OCI-LY1 (cell line): Measurements from ENCODE around the gene GTF2H4.

Source experiments
- H2AFZ ChIP-seq: fragments of 200-600 bp; sonication (generic), shearing (Covaris generic); 2 replicates; pipeline ENCODE4 v1.6.0; 2014; ENCODE audit warnings: antibody characterized with exemption, mild to moderate bottlenecking, low read length
- H3F3A ChIP-seq: fragments of 200-600 bp; sonication (generic), shearing (Covaris generic); 2 replicates; pipeline ENCODE4 v1.6.0; 2014; ENCODE audit warnings: mild to moderate bottlenecking, antibody characterized with exemption, low read length, moderate library complexity; ENCODE audit not compliant: insufficient read depth
- H3K27ac ChIP-seq: fragments of 200-600 bp; sonication (generic); 2 replicates; pipeline ENCODE4 v1.5.1; 2014; ENCODE audit warnings: low read length, mixed run types, mild to moderate bottlenecking, low read depth; ENCODE audit not compliant: poor library complexity, severe bottlenecking
- H3K27me3 ChIP-seq: fragments of 200-600 bp; sonication (generic); 2 replicates; pipeline ENCODE4 v1.6.0; 2014; ENCODE audit warnings: antibody characterized with exemption, mild to moderate bottlenecking, low read length, moderate library complexity; ENCODE audit not compliant: insufficient read depth
- H3K36me3 ChIP-seq: fragments of 200-600 bp; sonication (generic); 2 replicates; pipeline ENCODE4 v1.6.1; 2014; ENCODE audit warnings: mild to moderate bottlenecking, antibody characterized with exemption, low read length, moderate library complexity, mixed read lengths; ENCODE audit not compliant: insufficient read depth
- H3K4me1 ChIP-seq: fragments of 200-600 bp; sonication (generic); 2 replicates; pipeline ENCODE4 v1.5.1; 2014; ENCODE audit warnings: mild to moderate bottlenecking, low read length, moderate library complexity; ENCODE audit not compliant: insufficient read depth, severe bottlenecking
- H3K4me2 ChIP-seq: fragments of 200-600 bp; sonication (generic), shearing (Covaris generic); 2 replicates; pipeline ENCODE4 v1.6.1; 2014; ENCODE audit warnings: low read length
- H3K4me3 ChIP-seq: fragments of 200-600 bp; sonication (generic); 2 replicates; pipeline ENCODE4 v1.5.1; 2014; ENCODE audit warnings: low read length, low read depth, mild to moderate bottlenecking, mixed read lengths; ENCODE audit not compliant: poor library complexity, severe bottlenecking
- H3K79me2 ChIP-seq: fragments of 200-600 bp; shearing (Covaris generic); 2 replicates; pipeline ENCODE4 v1.6.1; 2016; ENCODE audit warnings: mixed run types, low read length, mixed read lengths; ENCODE audit not compliant: insufficient read depth
- H3K9ac ChIP-seq: fragments of 200-600 bp; sonication (generic), shearing (Covaris generic); 2 replicates; pipeline ENCODE4 v1.6.1; 2014; ENCODE audit warnings: mild to moderate bottlenecking, low read length, mixed read lengths
- H3K9me2 ChIP-seq: fragments of 200-600 bp; sonication (generic), shearing (Covaris generic); 2 replicates; pipeline ENCODE4 v1.6.1; 2014; ENCODE audit warnings: low read depth, mild to moderate bottlenecking, low read length, mixed read lengths
- H3K9me3 ChIP-seq: fragments of 200-600 bp; shearing (Covaris generic); 2 replicates; pipeline ENCODE4 v1.6.1; 2014; ENCODE audit warnings: low read length, mixed read lengths
- H4K20me1 ChIP-seq: fragments of 200-600 bp; sonication (generic), shearing (Covaris generic); 2 replicates; pipeline ENCODE4 v1.6.0; 2016; ENCODE audit warnings: mild to moderate bottlenecking, low read length; ENCODE audit not compliant: insufficient read depth
- CTCF ChIP-seq: fragments of 200-600 bp; sonication (generic), shearing (Covaris generic); IDR thresholded peaks from 2 replicates; pipeline ENCODE4 v1.5.1; 2017; ENCODE audit warnings: mild to moderate bottlenecking, antibody characterized with exemption, low read length, moderate library complexity, mixed read lengths
- EZH2 ChIP-seq: fragments of 200-600 bp; sonication (generic), shearing (Covaris generic); IDR thresholded peaks from 2 replicates; pipeline ENCODE4 v1.8.0; 2017; ENCODE audit warnings: borderline replicate concordance, mixed run types, mild to moderate bottlenecking, antibody characterized with exemption, low read length, moderate library complexity, mixed read lengths

The GTF2H4 gene

GRCh38 chr6:30912746-30913520 lies 4.9 kb downstream of the GTF2H4 start:
- Histone ChIP-seq H3K36me3 (peaks cover 27% of the 10 kb centered on the region), H3K4me2 (peak overlapping the region; percentile 95)

GRCh38 chr6:30913721-30914075 lies 5.7 kb downstream of the GTF2H4 start:
- H3K9ac ChIP-seq = peak overlapping the region; percentile 83

More at GRCh38 chr6:30912746-30913520, 4.9 kb downstream of the GTF2H4 start:
- peaks cover 32% of the 10 kb centered on the region for H3K4me1 ChIP-seq
- H3K9ac ChIP-seq = peak overlapping the region; percentile 83; the same call in 1 of the 2 replicates
- no peak for TF ChIP-seq EZH2
- no peak for TF ChIP-seq CTCF
- no peaks in the 10 kb centered on the region for H3K27me3 ChIP-seq
- no peaks in the 10 kb centered on the region for H3F3A ChIP-seq
- no peaks in the 10 kb centered on the region for H3K9me2 ChIP-seq
- H3K27ac ChIP-seq = no peak overlapping the region
- H3K9me3 ChIP-seq = no peaks in the 10 kb centered on the region
- H3K4me3 ChIP-seq = no peak overlapping the region
- H2AFZ ChIP-seq = no peak overlapping the region
- no peaks in the 10 kb centered on the region for H3K79me2 ChIP-seq
- H4K20me1 ChIP-seq = no peaks in the 10 kb centered on the region

GRCh38 chr6:30914076-30914853 lies 6.3 kb downstream of the GTF2H4 start, which contains the start of gene VARS2:
VARS2 (plus strand) TSS chr6:30914238; CDS start chr6:30914837, 599 bp downstream.
- peak within 1 kb of the TSS; percentile 71 for H3K27ac ChIP-seq

More at GRCh38 chr6:30913721-30914075, 5.7 kb downstream of the GTF2H4 start:
- no peaks in the 10 kb centered on the region for H3K9me3 ChIP-seq
- H3K79me2 ChIP-seq = no peaks in the 10 kb centered on the region
- H3K9me2 ChIP-seq = no peaks in the 10 kb centered on the region
- H3K4me3 ChIP-seq = peak overlapping the region; percentile 87
- no peaks in the 10 kb centered on the region for H4K20me1 ChIP-seq
- peak overlapping the region; percentile 95 for H3K4me2 ChIP-seq
- no peak for TF ChIP-seq CTCF
- TF ChIP-seq EZH2 = no peak
- H3K27me3 ChIP-seq = no peaks in the 10 kb centered on the region
- peaks cover 29% of the 10 kb centered on the region for H3K4me1 ChIP-seq
- H3F3A ChIP-seq = no peaks in the 10 kb centered on the region
- H2AFZ ChIP-seq = no peak overlapping the region
- peaks cover 35% of the 10 kb centered on the region for H3K36me3 ChIP-seq
- H3K27ac ChIP-seq = no peak overlapping the region

More at GRCh38 chr6:30914076-30914853, 6.3 kb downstream of the GTF2H4 start, which contains the start of gene VARS2:
- Histone ChIP-seq H3F3A (no peaks in the 10 kb centered on the region), H3K4me2 (peak within 1 kb of the TSS; percentile 95), H3K4me1 (peaks cover 24% of the 10 kb centered on the region), H3K4me3 (peak within 1 kb of the TSS; percentile 87), H2AFZ (no peak within 1 kb of the TSS), H3K27me3 (no peaks in the 10 kb centered on the region), H4K20me1 (no peaks in the 10 kb centered on the region), H3K79me2 (no peaks in the 10 kb centered on the region), H3K9me2 (no peaks in the 10 kb centered on the region), H3K36me3 (peaks cover 38% of the 10 kb centered on the region), H3K9me3 (no peaks in the 10 kb centered on the region), H3K9ac (peak within 1 kb of the TSS; percentile 83)
- TF ChIP-seq CTCF (peak; percentile 16; the same call in 1 of the 2 replicates), EZH2 (no peak)
